Panc1 (cell line): Measurements from ENCODE around the gene VOPP1. TPM values are rescaled to one million over a fixed set of nuclear protein-coding genes. Genes with fewer than 3 reads are reported as not detected.

Source experiments
- ATAC-seq: fragments of 200-7000 bp; cut with Tn5 transposase; 2 replicates; pipeline ENCODE4 v1.9.1; 2020; ENCODE audit warnings: mild to moderate bottlenecking, moderate library complexity
- BruUV-seq: library from RNA; stranded (reverse); fragments of 400-500 nt; replicated peaks from 2 replicates; lab custom pipeline; 2021; lab: Mats Ljungman, UMichigan
- CTCF ChIA-PET: fragments of 300-600 bp; sonication (Branson Sonifier 250); formaldehyde crosslinking; loops from one replicate; lab custom pipeline; 2022; ENCODE audit warnings: antibody characterized with exemption; lab: Charles Lee
- POLR2A ChIA-PET: fragments of 300-600 bp; sonication (Branson Sonifier 250); formaldehyde crosslinking; loops from one replicate; lab custom pipeline; 2022; ENCODE audit warnings: antibody characterized with exemption; lab: Charles Lee
- DNase-seq: peaks from one replicate; pipeline ENCODE4 v3.0.0-alpha.2; 2010; ENCODE audit warnings: low read depth, low spot score
- H3K27ac ChIP-seq: 2 replicates; pipeline ENCODE4 v1.5.1; 2011; ENCODE audit warnings: mild to moderate bottlenecking, low read length, inconsistent platforms
- H3K27me3 ChIP-seq: fragments of 200-500 bp; sonication (Bioruptor generic); 2 replicates; pipeline ENCODE4 v1.6.0; 2014; ENCODE audit warnings: low read length, inconsistent platforms; ENCODE audit not compliant: control insufficient read depth, insufficient read depth
- H3K36me3 ChIP-seq: fragments of 200-500 bp; sonication (Bioruptor generic); 2 replicates; pipeline ENCODE4 v1.5.1; 2014; ENCODE audit warnings: inconsistent platforms, mild to moderate bottlenecking, low read length, moderate library complexity; ENCODE audit not compliant: control insufficient read depth, insufficient read depth
- H3K4me1 ChIP-seq: 2 replicates; pipeline ENCODE4 v1.5.1; 2011; ENCODE audit warnings: inconsistent platforms, mild to moderate bottlenecking, low read length, moderate library complexity; ENCODE audit not compliant: control insufficient read depth, insufficient read depth
- H3K4me3 ChIP-seq, 2 experiments: 2 replicates each; pipeline ENCODE4 v1.5.1; 2011 to 2012; ENCODE audit warnings: low read depth in 2 of 2, low read length in 2 of 2, mild to moderate bottlenecking in 2 of 2, inconsistent platforms in 1 of 2, moderate library complexity in 1 of 2
- H3K9me3 ChIP-seq: fragments of 200-500 bp; sonication (Bioruptor generic); 2 replicates; pipeline ENCODE4 v1.5.1; 2014; ENCODE audit warnings: low read depth, mild to moderate bottlenecking, inconsistent platforms, low read length, moderate library complexity; ENCODE audit not compliant: control insufficient read depth, insufficient read depth
- POLR2AphosphoS5 ChIP-seq: IDR thresholded peaks from 2 replicates; pipeline ENCODE4 v1.6.1; 2012; ENCODE audit warnings: mild to moderate bottlenecking, low read depth, low read length, moderate library complexity
- REST ChIP-seq, 2 experiments: IDR thresholded peaks; 2 replicates each; pipeline ENCODE4 v1.6.1; 2011 to 2012; ENCODE audit warnings: low read depth in 2 of 2, control low read depth in 1 of 2, low read length in 1 of 2, mild to moderate bottlenecking in 1 of 2, moderate library complexity in 1 of 2; ENCODE audit not compliant: insufficient read depth in 1 of 2
- SIN3A ChIP-seq: IDR thresholded peaks from 2 replicates; pipeline ENCODE4 v1.6.1; 2012; ENCODE audit warnings: low read depth, mild to moderate bottlenecking, low read length, moderate library complexity, borderline replicate concordance; ENCODE audit not compliant: insufficient read depth
- TCF7L2 ChIP-seq: IDR thresholded peaks from 2 replicates; pipeline ENCODE4 v1.6.1; 2011; ENCODE audit warnings: mild to moderate bottlenecking, low read depth, low read length, inconsistent platforms
- in situ Hi-C: cut with HindIII; loops from 2 replicates; pipeline ENCODE4 v1.10.0; 2016; ENCODE audit warnings: low sequenced_read_pairs, low pct_unique_long_range_greater_than_20kb
- intact Hi-C: fragments of 100-400 bp; cut with micrococcal nuclease; formaldehyde crosslinking; loops from one replicate; pipeline ENCODE4 v1.10.0; 2022; ENCODE audit not compliant: unreplicated experiment
- total RNA-seq: library from RNA; stranded (reverse); gene quantifications from one replicate; pipeline ENCODE4 v1.2.1, GENCODE V29; 2021; ENCODE audit not compliant: unreplicated experiment
- TF ChIP-seq, protein P1 (sequence below): fragments of 450-650 bp; IDR thresholded peaks from 2 replicates; pipeline ENCODE4 v1.5.1; 2017; ENCODE audit warnings: mild to moderate bottlenecking

VOPP1 gene
- total RNA-seq, 1 experiment from 2014 or later, result 131 TPM

DNA sequence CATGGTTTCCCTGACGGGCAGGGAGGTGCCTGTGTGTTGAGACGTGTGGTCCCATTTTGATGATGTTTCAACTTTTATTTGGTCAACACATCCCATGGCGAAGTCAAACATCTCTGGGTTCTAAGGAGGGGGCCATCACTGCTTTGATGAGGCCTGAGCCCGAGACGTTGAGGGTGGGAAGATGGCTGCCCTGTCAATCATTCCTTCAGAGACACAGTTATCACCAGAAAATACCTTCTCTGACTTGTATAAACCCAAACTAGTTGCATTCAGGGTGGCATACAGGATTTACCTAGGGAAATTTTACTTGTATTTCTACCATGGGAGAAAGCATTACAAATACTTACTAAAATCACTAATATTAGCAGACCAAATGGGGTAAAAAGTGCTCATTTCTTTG lies 64.6 kb downstream of the VOPP1 start:
- POLR2A ChIA-PET, result no interaction called here

DNA sequence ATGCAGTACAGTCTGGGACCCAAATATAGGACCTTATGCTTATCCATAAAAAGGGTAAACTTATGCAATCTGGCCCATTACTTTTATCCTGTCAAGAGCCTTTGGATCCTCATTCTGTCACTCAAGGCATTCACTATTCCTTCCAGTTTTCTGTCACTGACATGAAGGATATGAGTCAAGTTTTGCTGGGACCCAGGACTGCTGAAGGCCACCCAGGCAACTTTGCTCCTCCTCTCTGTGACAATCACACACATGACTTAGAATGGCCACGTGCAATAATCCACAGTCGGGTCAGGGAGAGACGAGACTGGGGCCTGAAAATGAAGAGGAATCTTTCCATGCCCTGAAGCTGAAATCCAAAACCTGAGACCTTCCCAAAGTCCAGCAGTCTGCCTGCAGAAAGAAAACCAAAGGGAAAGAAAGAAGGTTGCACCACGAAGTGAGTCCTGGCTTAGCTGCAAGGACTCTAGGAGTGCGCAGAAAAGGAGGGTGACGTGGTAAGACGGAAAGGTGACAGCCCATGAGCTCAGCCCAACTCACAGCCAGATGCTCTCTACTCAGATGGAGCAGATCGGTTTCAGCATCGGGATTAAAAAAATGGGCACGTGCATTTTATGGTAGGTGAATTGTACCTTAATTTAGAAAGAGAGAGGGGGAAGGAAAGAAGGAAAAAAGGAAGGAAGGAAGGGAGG lies 67.2 kb downstream of the VOPP1 start:
- no peak for DNase-seq
- in situ Hi-C loops, result no loop called here
- Histone ChIP-seq H3K9me3 (no peaks in the 10 kb centered on the region), H3K4me1 (no peaks in the 10 kb centered on the region), H3K36me3 (no peaks in the 10 kb centered on the region), H3K4me3 (no peak overlapping the region), H3K27me3 (no peaks in the 10 kb centered on the region), H3K27ac (no peak overlapping the region)
- TF ChIP-seq REST (IDR thresholded peaks at IDR 0.05; ENCODE audit: insufficient read depth in 1 of 2, low read depth in 2 of 2, low read length in 1 of 2) (no peak), POLR2AphosphoS5 (no peak), SIN3A (no peak), TCF7L2 (no peak)
- TF ChIP-seq, protein P1, sequence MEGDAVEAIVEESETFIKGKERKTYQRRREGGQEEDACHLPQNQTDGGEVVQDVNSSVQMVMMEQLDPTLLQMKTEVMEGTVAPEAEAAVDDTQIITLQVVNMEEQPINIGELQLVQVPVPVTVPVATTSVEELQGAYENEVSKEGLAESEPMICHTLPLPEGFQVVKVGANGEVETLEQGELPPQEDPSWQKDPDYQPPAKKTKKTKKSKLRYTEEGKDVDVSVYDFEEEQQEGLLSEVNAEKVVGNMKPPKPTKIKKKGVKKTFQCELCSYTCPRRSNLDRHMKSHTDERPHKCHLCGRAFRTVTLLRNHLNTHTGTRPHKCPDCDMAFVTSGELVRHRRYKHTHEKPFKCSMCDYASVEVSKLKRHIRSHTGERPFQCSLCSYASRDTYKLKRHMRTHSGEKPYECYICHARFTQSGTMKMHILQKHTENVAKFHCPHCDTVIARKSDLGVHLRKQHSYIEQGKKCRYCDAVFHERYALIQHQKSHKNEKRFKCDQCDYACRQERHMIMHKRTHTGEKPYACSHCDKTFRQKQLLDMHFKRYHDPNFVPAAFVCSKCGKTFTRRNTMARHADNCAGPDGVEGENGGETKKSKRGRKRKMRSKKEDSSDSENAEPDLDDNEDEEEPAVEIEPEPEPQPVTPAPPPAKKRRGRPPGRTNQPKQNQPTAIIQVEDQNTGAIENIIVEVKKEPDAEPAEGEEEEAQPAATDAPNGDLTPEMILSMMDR, result no peak
- POLR2A ChIA-PET, result no interaction called here
- no TSS peak for BruUV-seq
- intact Hi-C loops, result no loop called here
- ATAC-seq, result no peak
- CTCF ChIA-PET, result no interaction called here

More for the DNA sequence above, 64.6 kb downstream of the VOPP1 start:
- BruUV-seq, result no TSS peak
- Histone ChIP-seq H3K4me3 (no peak overlapping the region), H3K36me3 (no peaks in the 10 kb centered on the region), H3K4me1 (no peaks in the 10 kb centered on the region), H3K9me3 (no peaks in the 10 kb centered on the region), H3K27ac (no peak overlapping the region), H3K27me3 (no peaks in the 10 kb centered on the region)
- in situ Hi-C loops, result no loop called here
- DNase-seq (no peak), ATAC-seq (no peak)
- CTCF ChIA-PET, result no interaction called here
- TF ChIP-seq POLR2AphosphoS5, result no peak
- TF ChIP-seq TCF7L2, result no peak
- TF ChIP-seq, protein P1, result no peak
- no peak for TF ChIP-seq SIN3A
- TF ChIP-seq REST (IDR thresholded peaks at IDR 0.05; ENCODE audit: insufficient read depth in 1 of 2, low read depth in 2 of 2, low read length in 1 of 2), result no peak
- intact Hi-C loops, result no loop called here
